Mesothelial cell of epicardium (in vitro differentiated cells): Measurements from ENCODE around the gene ARHGAP4. TPM values are rescaled to one million over a fixed set of nuclear protein-coding genes. Genes with fewer than 3 reads are reported as not detected.

ENCODE experiments used
- DNase-seq, 2 experiments: peaks; one replicate each; pipeline ENCODE4 v3.0.0; 2021; ENCODE audit warnings: low spot score in 2 of 2; ENCODE audit not compliant: unreplicated experiment in 2 of 2
- H3K27ac Mint-ChIP-seq: 2 replicates; pipeline ENCODE4 v1.8.0; 2021; ENCODE audit warnings: mixed read lengths
- H3K27me3 Mint-ChIP-seq: 2 replicates; pipeline ENCODE4 v1.8.0; 2021; ENCODE audit warnings: low read depth, mixed read lengths
- H3K36me3 Mint-ChIP-seq: 2 replicates; pipeline ENCODE4 v1.8.0; 2021; ENCODE audit warnings: mixed read lengths
- H3K4me1 Mint-ChIP-seq: 2 replicates; pipeline ENCODE4 v1.8.0; 2021; ENCODE audit warnings: mixed read lengths
- H3K4me3 Mint-ChIP-seq: 2 replicates; pipeline ENCODE4 v1.8.0; 2021; ENCODE audit warnings: mild to moderate bottlenecking, moderate library complexity, mixed read lengths
- H3K9me3 Mint-ChIP-seq: 2 replicates; pipeline ENCODE4 v1.8.0; 2021; ENCODE audit warnings: mixed read lengths
- CTCF ChIP-seq: fragments of 200-600 bp; sonication (generic); IDR thresholded peaks from one replicate; pipeline ENCODE4 v1.5.0; 2021; ENCODE audit warnings: antibody characterized with exemption; ENCODE audit not compliant: unreplicated experiment
- total RNA-seq: library from RNA; stranded (reverse); gene quantifications from 3 replicates; pipeline ENCODE4 v1.2.1, GENCODE V29; 2021

The ARHGAP4 gene
- total RNA-seq, 1 donor from 2014 or later = 62.8 TPM

- H3K27ac Mint-ChIP-seq = no peak overlapping the region
- TF ChIP-seq CTCF = no peak
- no peak for DNase-seq
- no peaks in the 10 kb centered on the region for H3K4me1 Mint-ChIP-seq
- peaks cover 3% of the 10 kb centered on the region for H3K27me3 Mint-ChIP-seq
- peaks cover 7% of the 10 kb centered on the region for H3K9me3 Mint-ChIP-seq
- no peak overlapping the region for H3K4me3 Mint-ChIP-seq
- H3K36me3 Mint-ChIP-seq = peaks cover under 1% of the 10 kb centered on the region
Observed at GRCh38 chrX:153869473-153870287, 56.4 kb downstream of the ARHGAP4 start.

- H3K9me3 Mint-ChIP-seq = peaks cover 5% of the 10 kb centered on the region
- no peaks in the 10 kb centered on the region for H3K4me1 Mint-ChIP-seq
- H3K36me3 Mint-ChIP-seq = no peaks in the 10 kb centered on the region
- no peak for TF ChIP-seq CTCF
- H3K4me3 Mint-ChIP-seq = no peak overlapping the region
- no peak overlapping the region for H3K27ac Mint-ChIP-seq
- peaks cover 2% of the 10 kb centered on the region for H3K27me3 Mint-ChIP-seq
- DNase-seq = no peak
Observed at GRCh38 chrX:153868576-153869472, 57.2 kb downstream of the ARHGAP4 start.

- TF ChIP-seq CTCF = no peak
- DNase-seq = no peak
- Mint-ChIP-seq H3K36me3 (no peaks in the 10 kb centered on the region), H3K4me1 (peaks cover 5% of the 10 kb centered on the region), H3K27ac (no peak overlapping the region), H3K27me3 (no peaks in the 10 kb centered on the region), H3K4me3 (no peak overlapping the region), H3K9me3 (peaks cover 5% of the 10 kb centered on the region)
Observed at GRCh38 chrX:153867671-153868070, 58.4 kb downstream of the ARHGAP4 start.

- Mint-ChIP-seq H3K36me3 (no peaks in the 10 kb centered on the region), H3K4me1 (peaks cover 6% of the 10 kb centered on the region), H3K27ac (no peak overlapping the region), H3K9me3 (peaks cover 5% of the 10 kb centered on the region), H3K4me3 (no peak overlapping the region), H3K27me3 (no peaks in the 10 kb centered on the region)
- no peak for DNase-seq
- TF ChIP-seq CTCF = no peak
Observed at GRCh38 chrX:153867139-153867538, 58.9 kb downstream of the ARHGAP4 start.

- peaks cover 5% of the 10 kb centered on the region for H3K9me3 Mint-ChIP-seq
- no peak for TF ChIP-seq CTCF
Observed at GRCh38 chrX:153866302-153867019, 59.6 kb downstream of the ARHGAP4 start.

More at GRCh38 chrX:153866302-153867019, 59.6 kb downstream of the ARHGAP4 start:
- Mint-ChIP-seq H3K4me3 (no peak overlapping the region), H3K27ac (no peak overlapping the region), H3K4me1 (peaks cover 6% of the 10 kb centered on the region), H3K36me3 (no peaks in the 10 kb centered on the region), H3K27me3 (no peaks in the 10 kb centered on the region)
- no peak for DNase-seq
